ENCODE results near the gene SRXN1. TPM values are rescaled to one million over a fixed set of nuclear protein-coding genes. Genes with fewer than 3 reads are reported as not detected.

Gene SRXN1
- total RNA-seq, 1 experiment from 2014 or later, result 80.8 TPM

DNA sequence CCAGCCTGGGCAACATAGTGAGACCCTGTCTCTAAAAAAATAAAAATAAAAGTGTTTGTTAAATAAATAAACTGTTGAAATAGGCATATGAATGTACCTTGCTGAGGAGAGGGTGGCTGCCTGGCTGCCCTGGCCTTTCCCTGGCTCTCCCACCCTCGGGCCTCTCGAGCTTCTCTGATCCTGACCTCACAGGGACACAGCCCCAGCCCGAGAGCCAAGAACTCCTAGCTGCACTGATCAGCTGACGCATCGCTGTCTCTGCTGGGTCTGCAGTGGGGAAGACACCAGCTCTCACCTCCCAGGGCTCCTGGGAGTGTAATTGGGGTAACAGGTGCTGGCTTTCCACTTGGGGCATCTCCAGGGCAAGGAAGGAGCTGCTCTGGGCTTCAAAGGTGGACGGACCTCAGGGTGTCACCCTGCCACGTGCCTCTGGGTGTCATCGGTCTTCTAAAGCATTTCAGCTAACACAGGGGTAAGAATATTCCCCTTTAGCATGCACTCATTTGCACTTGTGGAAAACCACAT, 49.8 kb downstream of the SRXN1 start:
- Histone ChIP-seq H3K27me3 (ENCODE audit: insufficient read depth, low read length) (no peaks in the 10 kb centered on the region), H3K4me2 (ENCODE audit: low read length) (no peak overlapping the region), H2AFZ (ENCODE audit: low read depth, low read length, poor library complexity, severe bottlenecking) (no peak overlapping the region), H3K9me2 (ENCODE audit: insufficient read depth) (no peaks in the 10 kb centered on the region), H3K9ac (ENCODE audit: low read length) (no peak overlapping the region), H3K79me2 (ENCODE audit: insufficient read depth, low read length) (no peaks in the 10 kb centered on the region), H3K4me1 (ENCODE audit: control insufficient read depth in 1 of 2, insufficient read depth in 2 of 2, low read length in 2 of 2) (peaks cover 0 to 4% of the 10 kb centered on the region in 2 experiments; a peak in 1 of 4 replicates), H3K9me3 (ENCODE audit: control insufficient read depth in 1 of 2, insufficient read depth in 1 of 2, low read depth in 1 of 2, low read length in 2 of 2) (no peaks in the 10 kb centered on the region), H3K27ac (ENCODE audit: low read depth, low read length) (no peak overlapping the region), H3K36me3 (ENCODE audit: control insufficient read depth in 1 of 2, insufficient read depth in 2 of 2, low read length in 2 of 2) (no peaks in the 10 kb centered on the region), H3K4me3 (replicated peaks in 1 of 2; ENCODE audit: low read depth in 1 of 2, low read length in 2 of 2) (no peak overlapping the region), H4K20me1 (ENCODE audit: insufficient read depth) (no peaks in the 10 kb centered on the region)
- intact Hi-C loops (cut with micrococcal nuclease), result no loop called here
- ChIA-PET RAD21 (ENCODE audit: low non-redundant PET in 1 of 2, low total read pairs in 2 of 2, uncharacterized antibody in 2 of 2, unreplicated experiment in 2 of 2) (interaction anchor here in 1 of 2 experiments (0.6 kb wide), 1 partner anchor 42 kb away, joined by 3 read pairs; no protein-coding TSS in a partner anchor), POLR2A (no interaction called here), CTCF (interaction anchor here (0.8 to 1.5 kb wide), 4 partner anchors 14 to 64 kb away, joined by 3 to 5 read pairs (median 4); no protein-coding TSS in a partner anchor)
- DNase-seq (ENCODE audit: low read depth, low spot score) (no peak), ATAC-seq (peak; percentile 63; the same call in 1 of the 2 replicates)
- TF ChIP-seq, protein P1, sequence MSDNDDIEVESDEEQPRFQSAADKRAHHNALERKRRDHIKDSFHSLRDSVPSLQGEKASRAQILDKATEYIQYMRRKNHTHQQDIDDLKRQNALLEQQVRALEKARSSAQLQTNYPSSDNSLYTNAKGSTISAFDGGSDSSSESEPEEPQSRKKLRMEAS (IDR thresholded peaks at IDR 0.05), result peak; percentile 29; the same call in 1 of the 2 replicates
- TF ChIP-seq, protein P2, sequence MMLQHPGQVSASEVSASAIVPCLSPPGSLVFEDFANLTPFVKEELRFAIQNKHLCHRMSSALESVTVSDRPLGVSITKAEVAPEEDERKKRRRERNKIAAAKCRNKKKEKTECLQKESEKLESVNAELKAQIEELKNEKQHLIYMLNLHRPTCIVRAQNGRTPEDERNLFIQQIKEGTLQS (IDR thresholded peaks at IDR 0.05), result no peak
- BruUV-seq (replicated peaks), result no TSS peak

DNA sequence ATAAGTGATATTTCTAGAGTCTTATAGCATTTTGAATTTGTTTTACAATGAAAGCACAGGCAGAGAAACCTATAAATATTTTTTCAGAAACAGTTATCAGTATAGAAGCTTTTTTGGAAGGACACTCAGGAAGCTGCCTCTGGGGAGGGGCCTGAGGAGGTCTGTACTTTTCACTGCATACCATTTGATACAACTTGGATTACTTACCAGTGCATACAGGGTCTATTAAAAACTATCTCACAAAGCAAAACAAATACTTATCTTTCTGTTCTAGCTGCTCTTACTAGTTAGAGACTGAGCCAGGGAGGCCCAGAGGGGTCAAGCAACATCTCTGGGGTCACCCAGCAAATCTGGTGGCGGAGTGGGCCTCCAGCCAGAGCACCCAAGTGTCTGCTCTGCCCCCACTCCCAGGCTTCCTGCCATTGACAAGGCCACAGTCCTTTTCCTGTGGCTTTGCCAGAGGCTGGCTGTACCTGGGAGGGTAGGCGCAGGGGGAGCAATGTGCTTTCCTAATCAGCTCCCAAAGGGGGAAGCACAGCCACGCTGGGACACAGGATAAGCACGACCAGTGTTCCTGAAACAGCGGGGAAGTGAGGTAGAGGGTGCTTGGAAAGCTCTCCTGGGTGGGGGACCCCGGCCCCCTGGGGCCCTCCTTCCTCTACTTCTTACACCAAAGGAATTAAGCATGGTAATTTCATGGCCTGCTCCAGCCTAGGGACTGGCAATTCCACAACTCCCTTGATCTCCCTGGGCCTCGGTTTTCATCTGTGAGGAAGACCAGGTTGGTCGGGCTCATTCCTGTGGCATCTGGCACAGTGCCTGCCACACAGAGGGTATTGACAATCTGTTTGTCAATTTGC, 50.7 kb downstream of the SRXN1 start:
- DNase-seq (ENCODE audit: low read depth, low spot score) (no peak), ATAC-seq (no peak)
- intact Hi-C loops (cut with micrococcal nuclease), result no loop called here
- no peak overlapping the region for H3K4me3 ChIP-seq (replicated peaks in 1 of 2; ENCODE audit: low read depth in 1 of 2, low read length in 2 of 2)
- no peak overlapping the region for H2AFZ ChIP-seq (ENCODE audit: low read depth, low read length, poor library complexity, severe bottlenecking)
- no peaks in the 10 kb centered on the region for H3K79me2 ChIP-seq (ENCODE audit: insufficient read depth, low read length)
- POLR2A ChIA-PET, result interaction anchor here (1.5 kb wide), 1 partner anchor 16 kb away, joined by 3 read pairs; no protein-coding TSS in a partner anchor
- H3K27ac ChIP-seq (ENCODE audit: low read depth, low read length), result no peak overlapping the region
- CTCF ChIA-PET, result interaction anchor here (0.8 to 1.5 kb wide), 4 partner anchors 13 to 65 kb away, joined by 3 to 5 read pairs (median 4); no protein-coding TSS in a partner anchor
- no peaks in the 10 kb centered on the region for H3K36me3 ChIP-seq (ENCODE audit: control insufficient read depth in 1 of 2, insufficient read depth in 2 of 2, low read length in 2 of 2)
- RAD21 ChIA-PET (ENCODE audit: low non-redundant PET in 1 of 2, low total read pairs in 2 of 2, uncharacterized antibody in 2 of 2, unreplicated experiment in 2 of 2), result interaction anchor here in 1 of 2 experiments (0.9 kb wide), 1 partner anchor 43 kb away, joined by 3 read pairs; no protein-coding TSS in a partner anchor
- no peaks in the 10 kb centered on the region for H3K9me3 ChIP-seq (ENCODE audit: control insufficient read depth in 1 of 2, insufficient read depth in 1 of 2, low read depth in 1 of 2, low read length in 2 of 2)
- no peaks in the 10 kb centered on the region for H3K9me2 ChIP-seq (ENCODE audit: insufficient read depth)
- TF ChIP-seq SIN3A (IDR thresholded peaks at IDR 0.05; ENCODE audit: low read depth) (no peak), RAD21 (IDR thresholded peaks at IDR 0.05; ENCODE audit: low read depth) (no peak)
- no peaks in the 10 kb centered on the region for H3K27me3 ChIP-seq (ENCODE audit: insufficient read depth, low read length)
- no peak overlapping the region for H3K4me2 ChIP-seq (ENCODE audit: low read length)
- no peak overlapping the region for H3K9ac ChIP-seq (ENCODE audit: low read length)
- H3K4me1 ChIP-seq (ENCODE audit: control insufficient read depth in 1 of 2, insufficient read depth in 2 of 2, low read length in 2 of 2), result peaks cover 0 to 4% of the 10 kb centered on the region in 2 experiments; a peak in 1 of 4 replicates
- no TSS peak for BruUV-seq (replicated peaks)
- H4K20me1 ChIP-seq (ENCODE audit: insufficient read depth), result no peaks in the 10 kb centered on the region
